Panc1 (cell line): Measurements from ENCODE around the gene ROMO1. TPM values are rescaled to one million over a fixed set of nuclear protein-coding genes. Genes with fewer than 3 reads are reported as not detected.

Source experiments
- ATAC-seq: fragments of 200-7000 bp; cut with Tn5 transposase; 2 replicates; pipeline ENCODE4 v1.9.1; 2020; ENCODE audit warnings: mild to moderate bottlenecking, moderate library complexity
- BruUV-seq: library from RNA; stranded (reverse); fragments of 400-500 nt; replicated peaks from 2 replicates; lab custom pipeline; 2021; lab: Mats Ljungman, UMichigan
- CTCF ChIA-PET: fragments of 300-600 bp; sonication (Branson Sonifier 250); formaldehyde crosslinking; loops from one replicate; lab custom pipeline; 2022; ENCODE audit warnings: antibody characterized with exemption; lab: Charles Lee
- POLR2A ChIA-PET: fragments of 300-600 bp; sonication (Branson Sonifier 250); formaldehyde crosslinking; loops from one replicate; lab custom pipeline; 2022; ENCODE audit warnings: antibody characterized with exemption; lab: Charles Lee
- DNase-seq: peaks from one replicate; pipeline ENCODE4 v3.0.0-alpha.2; 2010; ENCODE audit warnings: low read depth, low spot score
- H3K27ac ChIP-seq: 2 replicates; pipeline ENCODE4 v1.5.1; 2011; ENCODE audit warnings: mild to moderate bottlenecking, low read length, inconsistent platforms
- H3K27me3 ChIP-seq: fragments of 200-500 bp; sonication (Bioruptor generic); 2 replicates; pipeline ENCODE4 v1.6.0; 2014; ENCODE audit warnings: low read length, inconsistent platforms; ENCODE audit not compliant: control insufficient read depth, insufficient read depth
- H3K36me3 ChIP-seq: fragments of 200-500 bp; sonication (Bioruptor generic); 2 replicates; pipeline ENCODE4 v1.5.1; 2014; ENCODE audit warnings: inconsistent platforms, mild to moderate bottlenecking, low read length, moderate library complexity; ENCODE audit not compliant: control insufficient read depth, insufficient read depth
- H3K4me1 ChIP-seq: 2 replicates; pipeline ENCODE4 v1.5.1; 2011; ENCODE audit warnings: inconsistent platforms, mild to moderate bottlenecking, low read length, moderate library complexity; ENCODE audit not compliant: control insufficient read depth, insufficient read depth
- H3K4me3 ChIP-seq, 2 experiments: 2 replicates each; pipeline ENCODE4 v1.5.1; 2011 to 2012; ENCODE audit warnings: low read depth in 2 of 2, low read length in 2 of 2, mild to moderate bottlenecking in 2 of 2, inconsistent platforms in 1 of 2, moderate library complexity in 1 of 2
- H3K9me3 ChIP-seq: fragments of 200-500 bp; sonication (Bioruptor generic); 2 replicates; pipeline ENCODE4 v1.5.1; 2014; ENCODE audit warnings: low read depth, mild to moderate bottlenecking, inconsistent platforms, low read length, moderate library complexity; ENCODE audit not compliant: control insufficient read depth, insufficient read depth
- POLR2AphosphoS5 ChIP-seq: IDR thresholded peaks from 2 replicates; pipeline ENCODE4 v1.6.1; 2012; ENCODE audit warnings: mild to moderate bottlenecking, low read depth, low read length, moderate library complexity
- SIN3A ChIP-seq: IDR thresholded peaks from 2 replicates; pipeline ENCODE4 v1.6.1; 2012; ENCODE audit warnings: low read depth, mild to moderate bottlenecking, low read length, moderate library complexity, borderline replicate concordance; ENCODE audit not compliant: insufficient read depth
- TCF7L2 ChIP-seq: IDR thresholded peaks from 2 replicates; pipeline ENCODE4 v1.6.1; 2011; ENCODE audit warnings: mild to moderate bottlenecking, low read depth, low read length, inconsistent platforms
- in situ Hi-C: cut with HindIII; loops from 2 replicates; pipeline ENCODE4 v1.10.0; 2016; ENCODE audit warnings: low sequenced_read_pairs, low pct_unique_long_range_greater_than_20kb
- intact Hi-C: fragments of 100-400 bp; cut with micrococcal nuclease; formaldehyde crosslinking; loops from one replicate; pipeline ENCODE4 v1.10.0; 2022; ENCODE audit not compliant: unreplicated experiment
- total RNA-seq: library from RNA; stranded (reverse); gene quantifications from one replicate; pipeline ENCODE4 v1.2.1, GENCODE V29; 2021; ENCODE audit not compliant: unreplicated experiment
- TF ChIP-seq, protein P1 (sequence below): fragments of 450-650 bp; IDR thresholded peaks from 2 replicates; pipeline ENCODE4 v1.5.1; 2017; ENCODE audit warnings: mild to moderate bottlenecking
- TF ChIP-seq, protein P2 (sequence below), 2 experiments: IDR thresholded peaks; 2 replicates each; pipeline ENCODE4 v1.6.1; 2011 to 2012; ENCODE audit warnings: low read depth in 2 of 2, control low read depth in 1 of 2, low read length in 1 of 2, mild to moderate bottlenecking in 1 of 2, moderate library complexity in 1 of 2; ENCODE audit not compliant: insufficient read depth in 1 of 2

ROMO1 gene
- total RNA-seq, 1 experiment from 2014 or later = 319 TPM

- no TSS peak for BruUV-seq
- peak; percentile 27; the same call in 1 of the 2 replicates for ATAC-seq
- ChIA-PET CTCF (no interaction called here), POLR2A (no interaction called here)
- Histone ChIP-seq H3K9me3 (no peaks in the 10 kb centered on the region), H3K4me3 (peak overlapping the region; percentile 93 to 99), H3K27me3 (no peaks in the 10 kb centered on the region), H3K36me3 (peaks cover 3% of the 10 kb centered on the region), H3K4me1 (peaks cover 23% of the 10 kb centered on the region), H3K27ac (peak overlapping the region; percentile 97)
- TF ChIP-seq, protein P1, sequence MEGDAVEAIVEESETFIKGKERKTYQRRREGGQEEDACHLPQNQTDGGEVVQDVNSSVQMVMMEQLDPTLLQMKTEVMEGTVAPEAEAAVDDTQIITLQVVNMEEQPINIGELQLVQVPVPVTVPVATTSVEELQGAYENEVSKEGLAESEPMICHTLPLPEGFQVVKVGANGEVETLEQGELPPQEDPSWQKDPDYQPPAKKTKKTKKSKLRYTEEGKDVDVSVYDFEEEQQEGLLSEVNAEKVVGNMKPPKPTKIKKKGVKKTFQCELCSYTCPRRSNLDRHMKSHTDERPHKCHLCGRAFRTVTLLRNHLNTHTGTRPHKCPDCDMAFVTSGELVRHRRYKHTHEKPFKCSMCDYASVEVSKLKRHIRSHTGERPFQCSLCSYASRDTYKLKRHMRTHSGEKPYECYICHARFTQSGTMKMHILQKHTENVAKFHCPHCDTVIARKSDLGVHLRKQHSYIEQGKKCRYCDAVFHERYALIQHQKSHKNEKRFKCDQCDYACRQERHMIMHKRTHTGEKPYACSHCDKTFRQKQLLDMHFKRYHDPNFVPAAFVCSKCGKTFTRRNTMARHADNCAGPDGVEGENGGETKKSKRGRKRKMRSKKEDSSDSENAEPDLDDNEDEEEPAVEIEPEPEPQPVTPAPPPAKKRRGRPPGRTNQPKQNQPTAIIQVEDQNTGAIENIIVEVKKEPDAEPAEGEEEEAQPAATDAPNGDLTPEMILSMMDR = no peak
- no peak for TF ChIP-seq TCF7L2
- 0 out of 2 replicates have a peak, but pooled peaks have one; percentile 51 for TF ChIP-seq SIN3A
- TF ChIP-seq POLR2AphosphoS5 = peak; percentile 39; the same call in 1 of the 2 replicates
- TF ChIP-seq, protein P2, sequence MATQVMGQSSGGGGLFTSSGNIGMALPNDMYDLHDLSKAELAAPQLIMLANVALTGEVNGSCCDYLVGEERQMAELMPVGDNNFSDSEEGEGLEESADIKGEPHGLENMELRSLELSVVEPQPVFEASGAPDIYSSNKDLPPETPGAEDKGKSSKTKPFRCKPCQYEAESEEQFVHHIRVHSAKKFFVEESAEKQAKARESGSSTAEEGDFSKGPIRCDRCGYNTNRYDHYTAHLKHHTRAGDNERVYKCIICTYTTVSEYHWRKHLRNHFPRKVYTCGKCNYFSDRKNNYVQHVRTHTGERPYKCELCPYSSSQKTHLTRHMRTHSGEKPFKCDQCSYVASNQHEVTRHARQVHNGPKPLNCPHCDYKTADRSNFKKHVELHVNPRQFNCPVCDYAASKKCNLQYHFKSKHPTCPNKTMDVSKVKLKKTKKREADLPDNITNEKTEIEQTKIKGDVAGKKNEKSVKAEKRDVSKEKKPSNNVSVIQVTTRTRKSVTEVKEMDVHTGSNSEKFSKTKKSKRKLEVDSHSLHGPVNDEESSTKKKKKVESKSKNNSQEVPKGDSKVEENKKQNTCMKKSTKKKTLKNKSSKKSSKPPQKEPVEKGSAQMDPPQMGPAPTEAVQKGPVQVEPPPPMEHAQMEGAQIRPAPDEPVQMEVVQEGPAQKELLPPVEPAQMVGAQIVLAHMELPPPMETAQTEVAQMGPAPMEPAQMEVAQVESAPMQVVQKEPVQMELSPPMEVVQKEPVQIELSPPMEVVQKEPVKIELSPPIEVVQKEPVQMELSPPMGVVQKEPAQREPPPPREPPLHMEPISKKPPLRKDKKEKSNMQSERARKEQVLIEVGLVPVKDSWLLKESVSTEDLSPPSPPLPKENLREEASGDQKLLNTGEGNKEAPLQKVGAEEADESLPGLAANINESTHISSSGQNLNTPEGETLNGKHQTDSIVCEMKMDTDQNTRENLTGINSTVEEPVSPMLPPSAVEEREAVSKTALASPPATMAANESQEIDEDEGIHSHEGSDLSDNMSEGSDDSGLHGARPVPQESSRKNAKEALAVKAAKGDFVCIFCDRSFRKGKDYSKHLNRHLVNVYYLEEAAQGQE (IDR thresholded peaks at IDR 0.05; ENCODE audit: insufficient read depth in 1 of 2, low read depth in 2 of 2, low read length in 1 of 2) = no peak
- in situ Hi-C loops = no loop called here
- no peak for DNase-seq
- intact Hi-C loops = no loop called here
These were observed 35.4 kb upstream of the ROMO1 start for GRCh38 chr20:35663516-35664465.

- Histone ChIP-seq H3K4me3 (peak within 1 kb of the TSS; percentile 93 to 99), H3K4me1 (peaks cover 23% of the 10 kb centered on the region), H3K36me3 (peaks cover 3% of the 10 kb centered on the region), H3K9me3 (no peaks in the 10 kb centered on the region), H3K27ac (peak within 1 kb of the TSS; percentile 97), H3K27me3 (no peaks in the 10 kb centered on the region)
- ChIA-PET CTCF (no interaction called here), POLR2A (no interaction called here)
- ATAC-seq (peak; percentile 97), DNase-seq (peak; percentile 87)
- intact Hi-C loops (no loop called here), in situ Hi-C loops (no loop called here)
- TF ChIP-seq POLR2AphosphoS5 (peak; percentile 99), SIN3A (peak; percentile 79; the same call in 1 of the 2 replicates), TCF7L2 (0 out of 2 replicates have a peak, but pooled peaks have one; percentile 26)
- TF ChIP-seq, protein P1 = no peak
- TF ChIP-seq, protein P2 (IDR thresholded peaks at IDR 0.05; ENCODE audit: insufficient read depth in 1 of 2, low read depth in 2 of 2, low read length in 1 of 2) = no peak
- no TSS peak for BruUV-seq
These were observed 34.6 kb upstream of the ROMO1 start, which contains the start of the genes CPNE1 and RBM12 for GRCh38 chr20:35664466-35665206. Gene CPNE1 (minus strand): TSS chr20:35664900. CDS start chr20:35632923, 31,977 bp downstream. Gene RBM12 (minus strand): TSS chr20:35664900. CDS start chr20:35655322, 9,578 bp downstream.
